Right lobe of liver (tissue), 6 donors: ENCODE data around the gene ZNF556. TPM values are rescaled to one million over a fixed set of nuclear protein-coding genes. Genes with fewer than 3 reads are reported as not detected.

Experiments used
- ATAC-seq, 4 donors: fragments of 200-7000 bp; cut with Tn5 transposase; one replicate each; pipeline ENCODE4 v1.9.1; 2020; ENCODE audit warnings: mild to moderate bottlenecking in 4 of 4, moderate library complexity in 4 of 4
- DNase-seq, 3 donors: peaks; one replicate each; pipeline ENCODE4 v3.0.0-alpha.2; 2020
- H3K27ac ChIP-seq, 3 donors: fragments of 200-600 bp; one replicate each; pipeline ENCODE4 v1.8.0; 2022
- H3K27me3 ChIP-seq, 2 donors: fragments of 200-600 bp; one replicate each; pipeline ENCODE4 v1.8.0; 2022
- H3K36me3 ChIP-seq, 4 donors: fragments of 200-600 bp; sonication (generic) in 1 of 4; one replicate each; pipeline versions ENCODE4 v1.5.1 to v1.8.0; 2017 to 2022; ENCODE audit warnings: control low read depth in 1 of 4
- H3K4me1 ChIP-seq, 4 donors: fragments of 200-600 bp; sonication (generic) in 1 of 4; one replicate each; pipeline versions ENCODE4 v1.5.1 to v1.8.0; 2017 to 2022; ENCODE audit warnings: control low read depth in 1 of 4
- H3K4me3 ChIP-seq, 3 donors: fragments of 200-600 bp; one replicate each; pipeline ENCODE4 v1.8.0; 2022
- H3K9me3 ChIP-seq, 4 donors: fragments of 200-600 bp; sonication (generic) in 1 of 4; one replicate each; pipeline versions ENCODE4 v1.5.1 to v1.8.0; 2017 to 2022; ENCODE audit warnings: control low read depth in 1 of 4
- CTCF ChIP-seq, 4 donors: fragments of 200-600 bp in 3 of 4; fragments of 450-650 bp in 1 of 4; IDR thresholded peaks; one replicate each; pipeline versions ENCODE4 v1.5.1 to v1.8.0; 2016 to 2022; ENCODE audit warnings: antibody characterized with exemption in 4 of 4, mild to moderate bottlenecking in 2 of 4
- POLR2A ChIP-seq: fragments of 450-650 bp; IDR thresholded peaks from one replicate; pipeline ENCODE4 v1.6.1; 2017; ENCODE audit warnings: antibody characterized with exemption, mild to moderate bottlenecking
- WGBS: methylation state at CpG from one replicate; pipeline ENCODE4 v1.1.6; 2018; ENCODE audit warnings: low coverage, low lambda C conversion rate; ENCODE audit not compliant: insufficient coverage; ENCODE audit errors: missing lambda C conversion rate; 5-methylcytosine and 5-hydroxymethylcytosine counted together
- intact Hi-C, 2 donors: fragments of 100-400 bp; cut with DNase I; formaldehyde crosslinking; loops; one replicate each; pipeline versions ENCODE4 v1.11.2 to v1.14.1; 2022
- long read RNA-seq: library from polyadenylated mRNA; unstranded; transcript quantifications from one replicate; pipeline ENCODE4 v2.0.0, GENCODE V29; 2019
- total RNA-seq, 6 experiments: library from RNA; depleted of rRNA in 2 of 6; stranded (reverse); fragments of >200 nt in 2 of 6; fragmentation: NEBNext Ultra II Directional in 3 of 6; extraction: Animal tissue kit (Norgen Biotek cat#: 25700) in 3 of 6; gene quantifications; one replicate each; pipeline versions ENCODE4 v1.1.0 to v1.2.4, GENCODE V29; 2016 to 2023
- donor health status: DM: no; HTN: yes; CAD: no.
- donor health status: DM: no; HTN: no; CAD: no.
- donor health status: DM: no; HTN: no; CAD: no.
- donor health status: DM: no; HTN: yes; CAD: no.
- donor health status: DM: no; HTN: yes; CAD: no.

ZNF556 gene
- not detected for total RNA-seq
- long read RNA-seq = 0 reads

GRCh38 chr19:2867025-2867991 is at the start of gene ZNF556:
ZNF556 (plus strand) TSS chr19:2867335; CDS start chr19:2867422, 87 bp downstream.
- no peak for DNase-seq
- intact Hi-C loops = loop anchor here in 1 of 2 donors (10.0 kb wide), 1 partner anchor 213 kb away; no protein-coding TSS in a partner anchor

GRCh38 chr19:2819540-2820111 is 47.5 kb upstream of the ZNF556 start, which contains the start of gene ZNF554:
ZNF554 (plus strand) TSS chr19:2819868; CDS start chr19:2820072, 204 bp downstream.
- Histone ChIP-seq H3K36me3 (no peaks in the 10 kb centered on the region), H3K4me3 (peak within 1 kb of the TSS; percentile 71 to 91 (median 72)), H3K27me3 (no peaks in the 10 kb centered on the region), H3K9me3 (no peaks in the 10 kb centered on the region), H3K27ac (peak within 1 kb of the TSS; percentile 33 to 70 (median 43)), H3K4me1 (no peaks in the 10 kb centered on the region)
- peak; percentile 97 to 98 (median 98) for DNase-seq
- under 1% methylated on average over 26 of the region's 64 CpGs for WGBS
- intact Hi-C loops = no loop called here
- TF ChIP-seq CTCF (IDR thresholded peaks at IDR 0.05) (peak in 3 of 4 donors; percentile 96 to 99 (median 97)), POLR2A (peak; percentile 29)
- ATAC-seq = peak; percentile 98 to 99 (median 98)

More at GRCh38 chr19:2867025-2867991, at the start of gene ZNF556:
- 80% methylated on average over 12 of the region's 36 CpGs for WGBS
- H3K27ac ChIP-seq = no peak within 1 kb of the TSS
- H3K4me3 ChIP-seq = no peak within 1 kb of the TSS
- ATAC-seq = no peak
- no peaks in the 10 kb centered on the region for H3K27me3 ChIP-seq
- no peaks in the 10 kb centered on the region for H3K9me3 ChIP-seq
- TF ChIP-seq CTCF (IDR thresholded peaks at IDR 0.05) (no peak), POLR2A (no peak)
- no peaks in the 10 kb centered on the region for H3K4me1 ChIP-seq
- no peaks in the 10 kb centered on the region for H3K36me3 ChIP-seq

- peak; percentile 4 to 15 (median 5) for ATAC-seq
- peak in 1 of 3 donors; percentile 19 for DNase-seq
- WGBS = 4% methylated on average over 5 of the region's 36 CpGs
- H3K9me3 ChIP-seq = no peaks in the 10 kb centered on the region
- TF ChIP-seq POLR2A = no peak
- no peak for TF ChIP-seq CTCF (IDR thresholded peaks at IDR 0.05)
- H3K4me1 ChIP-seq = no peaks in the 10 kb centered on the region
- intact Hi-C loops = no loop called here
- H3K36me3 ChIP-seq = no peaks in the 10 kb centered on the region
- H3K4me3 ChIP-seq = peak overlapping the region; percentile 71 to 91 (median 72)
- no peaks in the 10 kb centered on the region for H3K27me3 ChIP-seq
- peak overlapping the region; percentile 25 to 70 (median 43) for H3K27ac ChIP-seq
Measured at GRCh38 chr19:2820112-2820702, 46.9 kb upstream of the ZNF556 start.

GRCh38 chr19:2822846-2823245 is 44.3 kb upstream of the ZNF556 start:
- intact Hi-C loops = no loop called here
- H3K36me3 ChIP-seq = no peaks in the 10 kb centered on the region
- ATAC-seq (no peak), DNase-seq (no peak)
- WGBS = 89% methylated on average over 1 of the region's 5 CpGs
- H3K27ac ChIP-seq = no peak overlapping the region
- H3K27me3 ChIP-seq = no peaks in the 10 kb centered on the region
- no peak overlapping the region for H3K4me3 ChIP-seq
- no peak for TF ChIP-seq POLR2A
- TF ChIP-seq CTCF (IDR thresholded peaks at IDR 0.05) = no peak
- H3K4me1 ChIP-seq = no peaks in the 10 kb centered on the region
- peaks cover 0 to 6% (median 0%) of the 10 kb centered on the region in 4 donors for H3K9me3 ChIP-seq
